NT2/D1 (cell line): ENCODE measurements around the gene NNMT.

Experiments
- YY1 ChIP-seq: IDR thresholded peaks from 2 replicates; pipeline ENCODE4 v1.6.1; 2011; ENCODE audit not compliant: insufficient read length, insufficient read depth
- ZNF274 ChIP-seq: IDR thresholded peaks from 2 replicates; pipeline ENCODE4 v1.6.1; 2011; ENCODE audit warnings: mild to moderate bottlenecking, low read depth, low read length

- TF ChIP-seq ZNF274 (no peak), YY1 (no peak)
Observed at GRCh38 chr11:114343020-114343419, 46.8 kb downstream of the NNMT start.
